Stimulated activated CD4-positive, alpha-beta T cell treated with anti-CD3 and anti-CD28 coated beads, Interleukin-1b, Interleukin-23, amount 100 ng/mL, for 1 hour (primary cell): ENCODE measurements around the gene KRT33A.

Source experiments
- DNase-seq, 2 donors: peaks; one replicate each; pipeline ENCODE4 v3.0.0-alpha.2; 2020; ENCODE audit warnings: low read depth in 2 of 2

KRT33A gene

DNA sequence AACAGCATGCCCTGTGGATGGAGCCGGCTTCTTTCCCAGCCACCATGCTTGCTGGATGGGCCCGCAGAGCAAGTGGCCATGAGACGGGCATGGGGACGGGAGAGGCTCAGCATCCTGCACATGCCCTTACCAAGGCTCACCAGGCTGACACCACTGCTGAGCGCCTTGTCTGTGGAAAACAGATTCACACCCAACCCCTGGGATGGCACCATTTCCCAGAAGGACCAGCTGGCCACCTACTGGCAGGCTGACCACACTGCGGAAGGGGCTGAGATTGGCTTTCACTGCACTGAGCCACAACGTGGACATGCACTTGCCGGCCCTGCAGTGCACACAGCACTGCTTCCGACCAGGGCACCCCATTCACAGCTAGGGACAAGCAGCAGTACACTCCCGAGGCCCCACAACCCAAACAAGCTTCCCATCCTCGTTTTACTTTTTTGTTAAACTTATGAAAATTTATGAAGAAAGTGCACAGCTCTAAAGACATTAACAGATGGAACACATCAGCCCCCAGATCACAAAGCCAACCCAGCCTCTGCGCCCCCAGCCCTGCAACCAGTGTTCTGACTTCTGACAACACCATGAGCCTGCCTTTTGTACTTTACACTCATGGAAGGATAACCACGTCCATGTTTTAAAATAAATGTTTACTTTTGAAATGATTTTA, 21.2 kb downstream of the KRT33A start:
- DNase-seq: no peak

DNA sequence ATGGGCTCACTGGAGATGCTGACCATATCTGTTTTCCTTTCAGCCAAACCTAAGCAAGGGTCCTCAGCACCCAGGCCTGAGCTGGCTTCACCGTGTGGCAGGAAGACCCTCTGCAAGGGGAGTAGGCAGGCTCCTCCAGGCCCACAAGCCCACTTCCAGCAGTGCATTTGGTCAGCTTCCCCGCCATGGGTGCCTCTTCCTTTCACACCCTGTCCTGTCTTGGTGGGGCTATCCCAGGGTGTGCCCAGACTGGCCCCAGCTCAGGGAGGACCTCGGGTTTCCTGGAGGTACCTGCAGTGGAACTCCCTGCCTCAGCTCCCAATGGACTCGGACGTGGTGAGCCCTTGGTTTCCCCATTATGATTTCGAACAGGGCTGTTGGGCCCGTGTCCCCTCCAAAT, 22.4 kb downstream of the KRT33A start:
- no peak for DNase-seq

DNA sequence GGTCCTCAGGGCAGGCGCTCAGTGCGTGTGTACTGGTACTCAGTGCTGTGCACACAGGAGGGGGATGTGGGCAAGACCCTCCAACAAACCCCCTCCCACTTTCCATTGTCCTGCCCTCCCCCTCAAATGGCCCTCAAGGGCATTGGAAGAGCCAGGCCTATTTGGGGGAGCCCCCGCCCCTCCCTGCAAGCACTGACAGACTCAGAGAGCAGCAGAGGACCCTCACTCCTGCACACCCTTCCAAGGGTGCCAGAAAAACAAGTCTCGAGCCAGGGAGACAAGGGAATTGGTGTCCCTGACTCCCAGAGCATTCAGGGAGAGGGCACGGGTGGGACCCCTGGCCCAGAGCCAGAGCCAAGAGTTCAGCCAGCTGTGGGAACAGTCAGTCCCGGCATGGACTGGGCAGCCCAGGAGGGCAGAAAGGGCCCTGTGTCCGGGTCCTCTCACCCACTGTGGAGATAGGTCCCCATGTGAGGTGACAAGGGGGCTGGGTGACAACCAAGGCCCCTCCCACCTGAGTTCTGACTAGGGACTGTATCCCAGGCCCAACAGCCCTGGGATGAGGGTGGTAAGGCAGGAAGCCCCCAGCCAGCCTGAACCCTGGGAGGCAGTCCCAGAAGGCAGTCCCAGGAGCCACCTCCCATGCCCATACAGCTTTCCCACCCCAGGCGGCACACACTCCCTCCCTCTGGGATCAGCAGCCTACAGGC, 23.1 kb downstream of the KRT33A start:
- no peak for DNase-seq

DNA sequence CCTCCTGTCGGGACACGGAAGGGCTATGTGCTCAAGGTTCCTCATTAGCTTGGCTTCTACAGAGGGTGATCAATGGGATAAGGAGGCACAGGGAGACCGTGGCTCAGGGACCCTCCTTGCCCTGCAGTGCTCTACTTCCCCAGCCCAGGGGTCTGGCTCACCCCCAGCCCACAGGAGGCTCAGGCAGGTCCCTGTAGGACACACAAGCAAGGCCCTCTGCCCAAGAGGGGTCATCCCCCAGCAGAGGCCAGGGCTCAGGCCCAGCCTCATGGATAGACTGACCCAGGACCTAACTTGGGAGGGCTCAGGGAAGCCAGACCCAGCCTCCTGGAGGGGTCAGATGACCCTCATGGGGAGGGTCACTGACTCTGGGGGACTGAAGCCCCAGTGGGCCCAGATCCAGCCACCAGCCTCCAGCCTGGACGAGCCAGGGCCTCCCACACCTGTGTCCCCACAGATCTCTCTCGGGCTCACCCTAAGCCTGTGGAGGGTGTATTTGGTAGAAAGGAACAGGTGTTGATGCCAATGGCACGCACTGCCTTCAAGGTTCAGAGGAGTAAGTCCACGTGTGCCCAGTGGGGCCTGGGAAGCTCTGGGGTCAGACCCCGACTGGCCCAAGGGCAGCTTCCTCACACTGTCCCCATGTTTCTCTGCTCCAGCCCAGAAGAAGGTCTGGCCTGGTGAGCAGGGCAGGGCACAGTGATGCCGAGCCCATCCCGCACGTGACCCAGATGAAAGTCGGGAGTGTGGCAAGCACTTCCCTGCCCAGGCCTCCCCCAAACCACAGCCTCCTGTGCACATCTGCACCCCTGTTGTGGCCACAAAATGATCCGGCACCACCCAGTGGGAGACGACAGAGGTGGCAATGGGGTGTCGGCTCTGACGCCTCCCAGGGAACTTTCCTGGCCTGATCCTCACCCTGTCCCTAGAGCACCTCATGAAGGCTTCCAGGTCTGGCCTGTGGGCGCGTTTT, 24.2 kb downstream of the KRT33A start:
- DNase-seq: no peak

DNA sequence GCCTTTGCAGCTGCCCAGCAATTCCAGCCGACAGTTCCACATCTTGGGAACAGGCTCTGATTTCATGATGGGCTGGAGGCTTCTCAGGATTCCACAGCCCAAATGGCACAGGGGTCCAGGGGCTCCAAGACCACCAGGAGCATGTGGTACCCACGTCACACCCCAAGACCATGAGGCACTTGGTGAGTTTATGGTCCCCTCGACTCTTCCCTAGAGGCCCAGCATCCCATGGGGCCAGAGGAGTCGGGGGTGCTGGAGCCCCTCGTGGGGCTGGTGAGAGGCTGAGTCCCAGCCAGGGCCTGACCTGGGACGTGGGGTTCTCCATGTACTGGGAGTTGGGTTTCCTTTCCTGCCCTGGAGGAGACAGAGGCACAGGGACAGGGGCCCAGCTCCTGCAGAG, 25.0 kb downstream of the KRT33A start:
- DNase-seq: no peak

DNA sequence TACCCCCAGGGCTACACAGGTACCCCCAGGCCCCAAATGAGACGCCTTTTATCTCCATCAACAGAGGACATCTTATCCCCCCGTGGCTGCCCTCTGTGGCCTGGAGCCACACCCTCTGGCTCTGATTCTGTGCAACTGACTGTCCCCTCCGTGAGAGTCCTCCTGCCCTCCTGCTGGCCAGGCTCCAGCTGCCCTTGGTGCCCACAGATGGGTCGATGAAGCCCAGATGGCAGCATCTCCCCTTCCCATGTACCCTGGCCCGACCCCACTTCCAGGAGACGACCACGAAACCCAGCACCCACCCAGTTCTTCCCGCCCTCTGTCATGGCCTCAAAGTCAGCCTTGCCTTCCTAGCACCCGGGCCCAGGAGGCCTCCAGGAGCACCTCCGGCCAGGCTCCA, 25.5 kb downstream of the KRT33A start:
- no peak for DNase-seq

DNA sequence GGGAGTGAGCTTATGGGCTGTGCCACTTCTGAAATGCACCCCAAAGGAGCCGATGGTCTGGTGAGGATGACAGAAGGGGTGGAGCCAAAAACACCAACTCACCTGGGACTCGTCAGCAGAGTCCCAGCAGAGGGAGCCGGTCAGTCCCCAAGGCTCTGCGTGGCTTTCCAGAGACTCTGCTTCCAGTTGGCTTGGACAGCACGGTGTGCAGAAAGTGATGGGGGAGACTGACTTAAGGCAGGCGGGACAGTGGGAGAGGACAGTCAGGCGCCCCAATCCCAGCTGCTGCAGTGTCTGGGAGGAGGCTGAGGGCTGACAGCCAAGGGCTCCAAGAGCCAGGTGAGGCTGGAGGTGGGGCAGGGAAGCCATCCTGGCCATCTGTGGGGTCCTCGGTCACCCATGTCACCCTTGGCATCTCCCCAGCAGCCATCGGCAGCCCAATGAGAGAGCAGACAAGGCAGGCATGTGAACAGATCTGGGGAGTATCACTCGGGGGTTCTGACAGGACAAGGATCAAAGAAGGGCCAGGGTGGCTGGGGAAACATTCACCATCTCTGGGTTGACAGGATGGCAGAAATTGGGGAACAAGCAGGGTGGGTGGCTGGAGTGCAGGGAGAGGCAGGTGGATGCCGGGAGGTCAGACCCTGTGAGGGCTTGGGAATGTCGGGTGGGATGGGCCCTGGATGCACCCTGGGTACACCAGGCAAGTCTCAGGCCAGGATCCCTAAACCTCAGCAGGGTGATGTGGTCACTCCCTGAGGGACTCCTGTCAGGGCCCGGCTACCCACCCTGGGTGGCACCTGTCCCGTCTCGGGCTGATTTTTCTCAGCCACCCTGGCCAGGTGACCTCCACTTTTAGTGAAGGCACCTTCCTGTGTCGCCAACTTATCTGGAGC, 26.2 kb downstream of the KRT33A start:
- DNase-seq: no peak

DNA sequence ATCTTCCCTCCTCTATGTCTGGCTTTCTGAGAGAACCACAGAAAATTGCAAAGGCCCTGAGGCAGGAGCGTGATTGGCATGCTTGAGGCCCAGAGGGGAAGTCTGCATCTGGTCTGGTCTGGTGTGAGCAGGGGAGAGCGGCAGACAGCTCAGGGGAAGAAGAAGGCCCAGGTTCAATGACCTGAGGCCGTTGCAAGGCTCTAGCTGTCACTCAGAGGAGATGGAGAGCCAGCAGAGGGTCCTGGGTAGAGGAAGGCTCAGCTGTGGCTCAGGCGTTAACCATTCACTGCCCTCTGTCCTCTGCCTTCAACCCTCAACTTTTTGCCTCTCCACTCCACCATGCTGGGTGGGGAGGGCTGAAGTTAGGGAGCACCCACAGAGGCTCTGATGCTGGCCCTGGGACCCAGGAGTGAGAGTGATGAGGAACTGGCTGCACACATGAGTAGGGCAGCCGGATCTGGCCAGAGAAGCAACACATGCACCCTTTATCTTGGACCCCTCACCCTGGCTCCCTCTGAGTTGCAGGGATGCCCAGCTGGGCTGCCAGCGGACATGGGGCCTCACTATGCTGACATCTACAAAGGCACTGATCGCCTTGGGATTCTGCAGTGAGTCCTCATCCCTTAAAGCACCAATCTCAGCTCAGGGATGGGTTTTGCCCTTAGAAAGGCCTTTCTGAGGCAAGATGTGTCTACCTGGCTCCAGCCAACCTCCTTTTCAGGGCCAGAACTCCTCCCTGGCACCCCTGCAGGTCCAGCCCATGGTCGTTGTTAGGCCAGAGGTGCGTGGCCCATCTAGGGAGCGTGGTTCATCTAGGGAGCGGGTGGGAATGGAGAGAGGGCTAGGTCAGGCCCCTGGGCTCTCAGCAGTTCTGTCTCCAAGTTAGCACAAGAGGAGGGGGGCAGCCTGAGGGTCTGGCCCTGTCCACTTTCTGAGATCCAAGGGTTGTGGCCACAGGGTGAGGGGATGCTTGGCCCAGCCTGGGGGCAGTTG, 27.4 kb downstream of the KRT33A start:
- no peak for DNase-seq

DNA sequence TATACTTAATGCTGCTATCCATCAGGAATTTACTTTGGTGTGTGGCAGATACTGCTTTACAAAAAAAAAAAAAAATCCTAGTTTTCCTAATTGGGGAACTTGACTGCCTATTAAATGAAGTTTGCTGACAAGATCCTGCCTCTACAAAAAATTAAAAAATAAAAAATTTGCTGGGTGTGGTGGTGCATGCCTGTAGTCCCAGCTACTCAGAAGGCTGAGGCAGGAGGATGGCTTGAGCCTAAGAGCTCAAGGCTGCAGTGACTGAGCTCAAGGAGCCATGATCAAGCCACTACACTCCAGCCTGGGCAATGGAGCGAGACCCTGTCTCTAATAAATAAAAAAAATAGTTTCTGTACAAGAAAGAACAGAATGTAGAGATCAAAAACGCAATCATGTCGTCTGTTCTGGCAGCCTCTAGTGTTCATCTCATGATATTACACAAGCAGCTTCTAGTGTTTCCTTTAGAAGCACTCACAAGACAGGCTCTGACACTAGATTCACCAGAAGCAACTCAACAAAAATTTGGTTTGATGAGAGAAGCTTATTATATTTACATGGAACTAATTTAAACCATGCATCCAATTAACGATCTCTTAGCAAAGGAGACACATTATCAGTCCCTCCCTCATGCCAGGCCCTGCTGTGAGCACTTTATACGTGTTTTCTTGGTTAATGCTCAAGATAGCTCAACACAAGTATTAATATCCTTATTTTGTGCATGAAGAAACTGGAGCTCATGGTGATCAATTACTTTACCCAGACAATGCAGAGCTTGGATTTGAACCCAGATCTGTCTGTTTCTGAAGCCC, 28.3 kb downstream of the KRT33A start:
- DNase-seq: no peak

DNA sequence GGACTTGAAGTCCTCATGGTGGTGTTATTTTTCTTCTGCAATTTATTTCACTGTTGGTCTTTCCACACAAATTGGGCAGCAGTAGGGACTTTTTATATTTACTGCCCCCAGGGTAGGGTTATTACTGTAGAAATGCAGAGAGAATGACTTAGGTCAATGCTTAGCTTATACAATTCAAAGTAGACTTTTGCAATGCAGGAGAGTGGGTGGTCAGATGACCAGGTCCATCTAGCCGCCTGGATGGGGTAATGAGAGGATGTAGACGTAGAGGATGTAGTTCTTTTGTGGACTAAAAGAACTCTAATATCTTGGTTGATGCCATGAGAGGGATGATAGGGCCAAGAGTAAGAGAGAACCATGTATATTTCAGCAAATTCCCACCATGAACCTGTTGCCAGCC, 32.4 kb downstream of the KRT33A start:
- no peak for DNase-seq

DNA sequence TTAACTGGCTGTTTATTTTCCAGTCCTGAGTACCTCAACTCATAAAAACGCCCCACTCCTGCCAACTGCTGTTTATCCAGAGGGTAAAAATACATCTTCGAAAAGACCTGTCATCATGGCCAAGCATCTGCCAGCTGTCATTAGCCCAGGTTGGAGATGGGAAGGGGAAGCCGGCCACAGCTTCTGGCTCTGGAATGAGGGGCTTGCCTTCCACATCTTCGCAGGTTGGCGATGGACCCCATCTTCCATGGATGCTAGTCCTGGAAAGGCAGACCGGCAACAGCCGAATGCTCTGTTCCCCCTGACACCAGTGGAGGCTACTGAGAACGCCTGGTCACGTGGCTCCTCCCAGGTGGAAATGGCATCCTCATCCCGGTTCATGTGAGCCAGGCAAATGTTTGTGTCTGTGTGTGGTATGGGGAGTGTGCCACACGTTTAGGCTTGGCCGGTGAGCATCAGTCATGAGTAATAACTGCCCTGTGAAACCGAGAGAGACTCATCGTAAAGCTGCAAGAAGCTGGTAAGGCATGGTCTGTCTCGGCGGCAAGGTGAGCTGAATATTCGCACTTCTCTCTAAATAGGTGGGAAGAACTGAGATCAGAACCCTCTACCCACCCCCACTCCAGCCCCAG, 34.7 kb downstream of the KRT33A start:
- DNase-seq: no peak

DNA sequence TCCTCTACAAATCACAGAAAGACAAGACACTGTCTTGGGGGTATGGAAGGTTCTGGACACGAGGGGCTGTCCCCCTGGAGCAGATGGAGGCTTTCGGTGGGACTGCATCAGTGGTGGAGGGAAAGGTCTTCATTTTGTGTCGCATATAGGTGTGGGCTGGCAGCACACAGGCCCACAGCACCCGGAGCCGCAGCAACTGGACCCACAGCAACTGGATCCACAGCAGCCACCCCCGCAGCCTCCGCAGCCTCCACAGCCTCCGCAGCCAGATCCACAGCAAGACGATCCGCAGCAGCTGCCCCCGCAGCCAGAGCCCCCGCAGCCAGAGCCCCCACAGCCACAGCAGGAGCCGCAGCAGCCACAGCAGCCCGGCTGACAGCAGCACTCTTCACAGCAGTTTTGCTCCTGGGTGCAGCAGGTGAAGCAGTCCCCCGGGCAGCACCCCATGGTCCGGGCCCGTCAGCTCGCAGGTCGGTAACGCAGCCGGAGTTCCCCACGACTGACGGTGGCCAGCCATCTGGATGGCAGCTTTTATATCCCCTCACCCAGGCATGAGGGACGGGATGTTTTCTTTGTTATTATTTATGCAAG, 35.3 kb downstream of the KRT33A start, which contains the start of gene KRTAP17-1:
KRTAP17-1 (minus strand) TSS at position 507 of the 591 bp plus-strand sequence; CDS start at position 447, 60 bp downstream.
- DNase-seq: no peak

DNA sequence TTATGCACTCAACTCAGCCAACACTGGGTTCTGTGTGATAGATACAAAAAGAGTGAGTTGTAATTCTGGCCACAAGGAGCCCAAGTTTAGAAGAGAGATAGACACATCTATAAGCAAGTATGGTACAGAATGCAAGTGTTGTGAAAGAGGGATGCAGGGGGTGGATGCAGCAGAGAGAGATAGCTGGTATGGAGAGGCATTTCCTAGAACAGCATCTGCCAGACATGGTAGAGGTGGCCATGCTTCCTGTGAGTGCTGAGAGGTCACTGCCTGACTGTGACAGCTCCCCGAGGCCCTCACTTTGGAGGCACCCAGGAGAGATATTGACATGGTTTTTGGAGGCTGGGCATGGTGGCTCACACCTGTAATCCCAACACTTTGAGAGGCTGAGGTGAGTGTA, 39.5 kb downstream of the KRT33A start:
- DNase-seq: no peak

DNA sequence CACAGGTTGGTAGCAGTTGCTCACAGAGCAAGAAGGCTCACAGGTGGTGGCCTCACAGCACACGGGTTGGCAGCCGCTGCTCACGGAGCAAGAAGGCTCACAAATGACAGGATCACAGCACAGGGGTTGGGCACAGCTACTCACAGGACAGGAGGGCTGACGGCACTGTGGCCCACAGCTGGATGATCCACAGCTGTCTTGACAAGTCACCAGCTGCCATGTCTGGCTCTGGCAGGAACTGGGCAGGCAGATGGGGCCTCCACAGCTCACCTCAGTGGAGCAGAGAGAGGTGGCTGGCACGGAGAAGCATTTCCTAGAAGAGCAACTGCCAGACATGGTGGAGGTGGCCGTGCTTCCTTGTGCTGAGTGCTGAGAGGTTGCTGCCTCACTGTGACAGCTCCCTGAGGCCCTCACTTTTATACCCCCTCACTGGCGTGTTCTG, 41.7 kb downstream of the KRT33A start, which contains the start of gene KRTAP16-1:
KRTAP16-1 (minus strand) TSS at position 392 of the 442 bp plus-strand sequence; CDS start at position 336, 56 bp downstream.
- no peak for DNase-seq

DNA sequence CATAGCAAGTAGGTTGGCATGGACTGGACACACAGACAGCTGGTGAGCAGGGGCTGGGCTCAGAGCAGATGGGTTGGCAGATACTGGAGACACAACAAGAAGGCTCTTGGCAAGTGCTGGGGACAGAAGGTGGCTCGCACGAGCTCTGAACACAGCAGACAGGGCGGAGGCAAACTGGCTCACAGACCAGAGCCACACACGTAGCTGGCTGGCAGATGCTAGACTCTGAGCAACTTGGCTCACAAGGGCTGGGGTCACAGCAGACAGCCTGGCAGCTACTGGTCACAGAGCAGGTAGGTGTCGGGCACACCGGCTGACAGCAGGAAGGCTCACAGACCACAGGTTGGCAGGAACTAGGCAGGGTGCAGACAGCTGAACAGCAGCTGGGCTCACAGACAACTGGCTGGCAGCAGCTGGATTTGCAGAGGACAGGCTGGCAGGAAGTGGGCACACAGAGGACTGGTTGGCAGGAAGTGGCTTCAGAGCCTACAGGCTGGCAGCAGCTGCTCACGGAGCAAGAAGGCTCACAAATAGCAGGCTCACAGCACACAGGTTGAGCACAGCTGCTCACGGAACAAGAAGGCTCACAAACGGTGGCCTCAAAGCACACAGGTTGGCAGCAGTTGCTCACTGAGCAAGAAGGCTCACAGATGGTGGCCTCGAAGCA, 42.2 kb downstream of the KRT33A start:
- peak in 1 of 2 donors; percentile 74 for DNase-seq

DNA sequence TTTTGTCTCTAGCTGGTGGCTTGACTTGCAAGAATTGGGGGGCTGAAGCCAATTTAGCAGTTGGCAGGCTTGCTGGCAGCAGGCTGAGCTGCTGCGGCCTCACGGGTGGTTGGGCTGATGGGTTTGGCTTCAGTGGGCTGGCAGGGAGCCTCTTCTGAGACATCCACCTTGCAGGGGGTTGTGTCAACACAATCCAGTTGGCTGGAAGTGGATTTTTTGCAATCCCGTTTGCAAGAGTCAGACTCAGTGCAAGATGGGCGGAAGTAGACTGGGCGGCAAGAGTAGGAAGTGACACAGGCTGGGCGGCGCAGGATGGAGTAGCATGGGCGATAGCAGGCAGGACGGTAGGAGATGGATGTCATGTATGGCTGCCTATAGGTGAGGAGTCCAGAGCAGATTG, 43.0 kb downstream of the KRT33A start:
- no peak for DNase-seq

DNA sequence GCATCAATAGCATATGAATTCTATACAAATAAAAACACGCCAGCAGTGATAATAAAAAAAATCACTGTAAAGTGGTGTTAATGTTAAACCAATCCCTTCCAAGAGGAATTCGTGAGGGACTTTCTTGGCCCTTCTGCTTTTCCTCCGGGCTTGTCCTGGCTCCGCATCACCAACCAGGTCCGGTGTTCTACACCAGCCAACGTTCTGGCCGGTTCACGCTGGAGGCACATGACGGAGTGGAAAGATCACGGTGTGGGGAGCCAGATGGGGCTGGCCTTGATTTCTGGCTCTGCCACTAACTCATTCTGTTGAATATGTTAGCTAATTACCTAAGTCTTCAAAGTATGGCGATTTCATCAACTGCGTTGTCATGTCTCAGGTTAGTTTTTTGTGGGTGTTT, 46.5 kb downstream of the KRT33A start:
- no peak for DNase-seq

DNA sequence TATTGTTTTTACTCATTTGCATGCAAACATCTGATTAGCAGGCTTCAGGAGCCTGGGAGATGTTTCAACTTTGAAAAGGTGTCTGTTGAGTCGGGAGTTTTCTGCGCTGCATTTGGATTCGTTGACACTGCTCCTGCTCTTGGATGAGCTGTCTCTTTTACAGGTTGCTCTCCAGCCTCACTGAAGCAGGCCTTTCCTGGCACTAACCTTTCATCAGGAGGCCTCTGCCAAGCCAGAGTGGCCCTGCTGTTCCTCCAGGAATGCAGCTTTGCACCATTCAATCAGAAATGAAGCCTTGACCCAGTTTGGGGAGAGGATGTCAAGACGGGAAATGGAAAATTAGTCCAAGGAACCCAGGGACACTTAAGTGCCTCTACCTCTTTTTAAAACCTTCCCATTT, 47.6 kb downstream of the KRT33A start:
- no peak for DNase-seq
